ENCODE results near the gene RRAS. TPM values are rescaled to one million over a fixed set of nuclear protein-coding genes. Genes with fewer than 3 reads are reported as not detected.

RRAS gene
- polyA plus RNA-seq, 1 of the 3 experiments (the other 2 are of a cell fraction): 141 TPM

DNA sequence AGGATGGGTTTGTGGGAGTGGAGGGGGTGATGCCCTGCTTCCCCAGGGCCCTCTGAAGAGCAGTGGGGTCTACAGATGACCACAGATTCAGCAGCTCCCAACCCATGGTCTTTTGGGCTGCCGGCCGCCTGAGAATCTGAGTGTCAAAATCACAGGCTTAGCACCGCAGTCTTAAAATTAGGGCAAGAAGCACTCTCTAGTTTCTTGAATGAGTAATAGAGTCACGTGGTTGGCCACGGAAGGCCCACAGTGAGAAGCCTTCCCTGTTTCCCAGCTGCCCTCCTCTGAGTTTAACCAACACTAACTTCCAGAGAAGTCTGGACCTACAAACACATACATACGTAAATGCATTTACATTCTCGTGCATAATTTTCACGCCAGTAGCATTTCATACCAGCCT lies 42.3 kb upstream of the RRAS start:
- Histone ChIP-seq H3K4me3 (ENCODE audit: low read depth in 2 of 2, low read length in 1 of 2) (no peak overlapping the region), H3K27ac (ENCODE audit: low read depth in 2 of 2, low read length in 1 of 2) (no peak overlapping the region), H3F3A (replicated peaks; ENCODE audit: insufficient read depth) (peaks cover 10% of the 10 kb centered on the region), H3K9me3 (no peaks in the 10 kb centered on the region), H3K9me2 (no peaks in the 10 kb centered on the region), H2AFZ (ENCODE audit: low read depth) (no peak overlapping the region), H3K36me3 (replicated peaks in 1 of 2; ENCODE audit: control insufficient read depth in 1 of 2, insufficient read depth in 2 of 2, low read length in 1 of 2) (peaks cover 35 to 45% of the 10 kb centered on the region in 2 experiments), H3K27me3 (ENCODE audit: insufficient read depth) (no peaks in the 10 kb centered on the region), H3K9ac (no peak overlapping the region), H3K4me1 (ENCODE audit: control insufficient read depth in 1 of 2, insufficient read depth in 2 of 2, low read depth in 1 of 2, low read length in 1 of 2) (peaks cover 16 to 23% of the 10 kb centered on the region in 2 experiments; a peak in 3 of 4 replicates), H3K4me2 (no peak overlapping the region), H4K20me1 (ENCODE audit: insufficient read depth) (peaks cover 59% of the 10 kb centered on the region), H3K79me2 (ENCODE audit: insufficient read depth) (peaks cover 60% of the 10 kb centered on the region)
- no peak for DNase-seq
- WGBS (ENCODE audit: low lambda C conversion rate): over 99% methylated on average over 5 of the region's 8 CpGs
- TF ChIP-seq CHD2 (IDR thresholded peaks at IDR 0.05; ENCODE audit: low read length, partially characterized antibody): no peak
- no peak for TF ChIP-seq POLR2AphosphoS5 (IDR thresholded peaks at IDR 0.05; ENCODE audit: low read depth, low read length)
- TF ChIP-seq REST (IDR thresholded peaks at IDR 0.05; ENCODE audit: low read depth, low read length): no peak
- no peak for TF ChIP-seq EZH2phosphoT487 (IDR thresholded peaks at IDR 0.05; ENCODE audit: borderline replicate concordance, low read depth)
- TF ChIP-seq GABPA (IDR thresholded peaks at IDR 0.05; ENCODE audit: low read depth): no peak
- TF ChIP-seq RFX5 (IDR thresholded peaks at IDR 0.05; ENCODE audit: low read length): no peak
- no peak for TF ChIP-seq NRF1 (IDR thresholded peaks at IDR 0.05; ENCODE audit: low read depth, low read length)
- TF ChIP-seq TEAD4 (IDR thresholded peaks at IDR 0.05; ENCODE audit: borderline replicate concordance, insufficient read depth): no peak
- TF ChIP-seq MXI1 (IDR thresholded peaks at IDR 0.05; ENCODE audit: low read depth, low read length): no peak
- TF ChIP-seq TAF1 (IDR thresholded peaks at IDR 0.05; ENCODE audit: borderline replicate concordance, low read depth, low read length): no peak
- no peak for TF ChIP-seq TCF12 (IDR thresholded peaks at IDR 0.05)
- no peak for TF ChIP-seq SIN3A (IDR thresholded peaks at IDR 0.05; ENCODE audit: borderline replicate concordance, low read depth, low read length)
- no peak for TF ChIP-seq RAD21 (IDR thresholded peaks at IDR 0.05; ENCODE audit: low read length)
- TF ChIP-seq, protein P1, sequence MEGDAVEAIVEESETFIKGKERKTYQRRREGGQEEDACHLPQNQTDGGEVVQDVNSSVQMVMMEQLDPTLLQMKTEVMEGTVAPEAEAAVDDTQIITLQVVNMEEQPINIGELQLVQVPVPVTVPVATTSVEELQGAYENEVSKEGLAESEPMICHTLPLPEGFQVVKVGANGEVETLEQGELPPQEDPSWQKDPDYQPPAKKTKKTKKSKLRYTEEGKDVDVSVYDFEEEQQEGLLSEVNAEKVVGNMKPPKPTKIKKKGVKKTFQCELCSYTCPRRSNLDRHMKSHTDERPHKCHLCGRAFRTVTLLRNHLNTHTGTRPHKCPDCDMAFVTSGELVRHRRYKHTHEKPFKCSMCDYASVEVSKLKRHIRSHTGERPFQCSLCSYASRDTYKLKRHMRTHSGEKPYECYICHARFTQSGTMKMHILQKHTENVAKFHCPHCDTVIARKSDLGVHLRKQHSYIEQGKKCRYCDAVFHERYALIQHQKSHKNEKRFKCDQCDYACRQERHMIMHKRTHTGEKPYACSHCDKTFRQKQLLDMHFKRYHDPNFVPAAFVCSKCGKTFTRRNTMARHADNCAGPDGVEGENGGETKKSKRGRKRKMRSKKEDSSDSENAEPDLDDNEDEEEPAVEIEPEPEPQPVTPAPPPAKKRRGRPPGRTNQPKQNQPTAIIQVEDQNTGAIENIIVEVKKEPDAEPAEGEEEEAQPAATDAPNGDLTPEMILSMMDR (IDR thresholded peaks at IDR 0.05): no peak
- no peak for TF ChIP-seq ELF1 (IDR thresholded peaks at IDR 0.05)
- TF ChIP-seq EP300 (IDR thresholded peaks at IDR 0.05; ENCODE audit: borderline replicate concordance in 1 of 2, low read depth in 1 of 2, low read length in 1 of 2): no peak
- TF ChIP-seq, protein P2, sequence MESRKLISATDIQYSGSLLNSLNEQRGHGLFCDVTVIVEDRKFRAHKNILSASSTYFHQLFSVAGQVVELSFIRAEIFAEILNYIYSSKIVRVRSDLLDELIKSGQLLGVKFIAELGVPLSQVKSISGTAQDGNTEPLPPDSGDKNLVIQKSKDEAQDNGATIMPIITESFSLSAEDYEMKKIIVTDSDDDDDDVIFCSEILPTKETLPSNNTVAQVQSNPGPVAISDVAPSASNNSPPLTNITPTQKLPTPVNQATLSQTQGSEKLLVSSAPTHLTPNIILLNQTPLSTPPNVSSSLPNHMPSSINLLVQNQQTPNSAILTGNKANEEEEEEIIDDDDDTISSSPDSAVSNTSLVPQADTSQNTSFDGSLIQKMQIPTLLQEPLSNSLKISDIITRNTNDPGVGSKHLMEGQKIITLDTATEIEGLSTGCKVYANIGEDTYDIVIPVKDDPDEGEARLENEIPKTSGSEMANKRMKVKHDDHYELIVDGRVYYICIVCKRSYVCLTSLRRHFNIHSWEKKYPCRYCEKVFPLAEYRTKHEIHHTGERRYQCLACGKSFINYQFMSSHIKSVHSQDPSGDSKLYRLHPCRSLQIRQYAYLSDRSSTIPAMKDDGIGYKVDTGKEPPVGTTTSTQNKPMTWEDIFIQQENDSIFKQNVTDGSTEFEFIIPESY (IDR thresholded peaks at IDR 0.05; ENCODE audit: borderline replicate concordance, low read depth): no peak
- TF ChIP-seq FOXM1 (IDR thresholded peaks at IDR 0.05; ENCODE audit: low read depth): no peak
- no peak for TF ChIP-seq JUND (IDR thresholded peaks at IDR 0.05)
- TF ChIP-seq YY1 (IDR thresholded peaks at IDR 0.05; ENCODE audit: low read depth): no peak
- ChIA-PET POLR2A (no interaction called here), CTCF (interaction anchor here (2.0 to 2.6 kb wide), 2 partner anchors 8 to 10 kb away, joined by 24 to 35 read pairs; partner anchors contain the start of genes ADM5 and CPT1C)

All from SK-N-SH (cell line).